Endothelial cell of umbilical vein (primary cell): Measurements from ENCODE around the gene NDUFA13. TPM values are rescaled to one million over a fixed set of nuclear protein-coding genes. Genes with fewer than 3 reads are reported as not detected.

Experiments used
- BruUV-seq: library from RNA; stranded (reverse); fragments of 400-500 nt; replicated peaks from 2 replicates; lab custom pipeline; 2021; lab: Mats Ljungman, UMichigan
- CTCF ChIA-PET: fragments of 300-600, 350-600 bp; sonication (Branson Sonifier 250); formaldehyde crosslinking; loops from one replicate; lab custom pipeline; 2021; ENCODE audit warnings: antibody characterized with exemption, inconsistent platforms; lab: Charles Lee
- POLR2A ChIA-PET: fragments of 300-600, 350-600 bp; sonication (Branson Sonifier 250); formaldehyde crosslinking; loops from one replicate; lab custom pipeline; 2021; ENCODE audit warnings: antibody characterized with exemption, inconsistent platforms; lab: Charles Lee
- DNase-seq: peaks from one replicate; pipeline ENCODE4 v3.0.0-alpha.2; 2011; ENCODE audit warnings: low read depth, low spot score
- FAIRE-seq: peaks from 2 replicates; lab custom pipeline; 2011; peaks lifted over from hg19 to GRCh38; lab: Jason Lieb, UNC
- H2AFZ ChIP-seq: 2 replicates; pipeline ENCODE4 v1.6.0; 2012; ENCODE audit warnings: low read depth, low read length, control low read depth, inconsistent platforms
- H3K27ac ChIP-seq: 2 replicates; pipeline ENCODE4 v1.5.1; 2011; ENCODE audit warnings: low read depth, mild to moderate bottlenecking, control low read depth, low read length, moderate library complexity; ENCODE audit not compliant: insufficient read depth
- H3K27me3 ChIP-seq, 2 experiments: 2 replicates each; pipeline versions ENCODE4 v1.6.0 to v1.6.1; 2011; ENCODE audit warnings: low read length in 2 of 2, mixed read lengths in 1 of 2; ENCODE audit not compliant: control insufficient read depth in 2 of 2, insufficient read depth in 2 of 2
- H3K36me3 ChIP-seq, 2 experiments: 2 replicates in 1 of 2; 3 replicates in 1 of 2; pipeline ENCODE4 v1.5.1; 2011; ENCODE audit warnings: low read length in 2 of 2, mild to moderate bottlenecking in 1 of 2, moderate library complexity in 1 of 2; ENCODE audit not compliant: control insufficient read depth in 2 of 2, insufficient read depth in 2 of 2; ENCODE audit errors: extremely low read depth in 1 of 2
- H3K4me1 ChIP-seq: 3 replicates; pipeline ENCODE4 v1.5.1; 2011; ENCODE audit warnings: mild to moderate bottlenecking, low read length; ENCODE audit not compliant: control insufficient read depth, insufficient read depth; ENCODE audit errors: extremely low read depth
- H3K4me2 ChIP-seq: 2 replicates; pipeline ENCODE4 v1.6.1; 2011; ENCODE audit warnings: low read length, control low read depth, mixed read lengths; ENCODE audit not compliant: insufficient read depth
- H3K4me3 ChIP-seq, 3 experiments: fragments of 200-600 bp in 1 of 3; sonication (generic), shearing (Covaris generic) in 1 of 3; replicated peaks in 1 of 3; 2 replicates each; pipeline ENCODE4 v1.5.1; 2011 to 2016; ENCODE audit warnings: control low read depth in 3 of 3, low read length in 3 of 3, mild to moderate bottlenecking in 2 of 3, inconsistent platforms in 1 of 3, low read depth in 1 of 3, moderate library complexity in 1 of 3; ENCODE audit not compliant: insufficient read depth in 1 of 3
- H3K79me2 ChIP-seq: 2 replicates; pipeline ENCODE4 v1.6.0; 2012; ENCODE audit warnings: low read length, inconsistent platforms; ENCODE audit not compliant: control insufficient read depth, insufficient read depth
- H3K9ac ChIP-seq: replicated peaks from 2 replicates; pipeline ENCODE3; 2011; ENCODE audit warnings: low read length, control low read depth; ENCODE audit not compliant: insufficient read depth; ENCODE audit errors: extremely low read depth
- H3K9me1 ChIP-seq: replicated peaks from 3 replicates; pipeline ENCODE4 v1.6.0; 2011; ENCODE audit warnings: mild to moderate bottlenecking, low read length; ENCODE audit not compliant: control insufficient read depth, insufficient read depth; ENCODE audit errors: extremely low read depth
- H3K9me3 ChIP-seq: replicated peaks from 2 replicates; pipeline ENCODE4 v1.5.1; 2012; ENCODE audit warnings: low read length, inconsistent platforms; ENCODE audit not compliant: control insufficient read depth, insufficient read depth
- H4K20me1 ChIP-seq: replicated peaks from 2 replicates; pipeline ENCODE3; 2011; ENCODE audit warnings: mild to moderate bottlenecking, low read length; ENCODE audit not compliant: control insufficient read depth, insufficient read depth; ENCODE audit errors: extremely low read depth
- EZH2 ChIP-seq: IDR thresholded peaks from 2 replicates; pipeline ENCODE4 v1.6.1; 2012; ENCODE audit warnings: borderline replicate concordance, low read depth, mild to moderate bottlenecking, moderate library complexity, low read length, inconsistent platforms; ENCODE audit not compliant: severe bottlenecking
- FOS ChIP-seq: IDR thresholded peaks from 2 replicates; pipeline ENCODE4 v1.6.1; 2011; ENCODE audit warnings: mild to moderate bottlenecking, low read length, moderate library complexity, borderline replicate concordance; ENCODE audit not compliant: insufficient read depth
- GATA2 ChIP-seq: IDR thresholded peaks from 2 replicates; pipeline ENCODE4 v1.7.0; 2011; ENCODE audit warnings: low read depth, mild to moderate bottlenecking, moderate library complexity, mixed read lengths, low read length; ENCODE audit not compliant: insufficient read length, insufficient read depth
- JUN ChIP-seq: IDR thresholded peaks from 2 replicates; pipeline ENCODE4 v1.6.1; 2011; ENCODE audit warnings: borderline replicate concordance, low read depth; ENCODE audit not compliant: insufficient read length, insufficient read depth
- MYC ChIP-seq: IDR thresholded peaks from one replicate; pipeline ENCODE4 v1.6.1; 2011; ENCODE audit warnings: mild to moderate bottlenecking, low read depth, low read length
- POLR2AphosphoS5 ChIP-seq: IDR thresholded peaks from 2 replicates; pipeline ENCODE4 v1.6.1; 2012; ENCODE audit warnings: low read depth, mild to moderate bottlenecking, control low read depth, low read length, moderate library complexity; ENCODE audit not compliant: insufficient read depth
- dilution Hi-C: fragments of 300-500 bp; cut with MboI; formaldehyde crosslinking; loops from one replicate; pipeline ENCODE4 v1.15.0; 2019; ENCODE audit warnings: low sequenced_read_pairs; ENCODE audit not compliant: extremely low pct_ligation_motif_present
- intact Hi-C: fragments of 100-400 bp; cut with micrococcal nuclease; formaldehyde crosslinking; loops from one replicate; pipeline ENCODE4 v1.10.0; 2022
- polyA plus RNA-seq, 4 experiments: library from polyadenylated mRNA; depleted of rRNA in 3 of 4; stranded (reverse) in 3 of 4; unstranded in 1 of 4; fragments of >200 nt; gene quantifications; 2 replicates each; pipeline versions ENCODE4 v1.2.1 to v1.2.3, GENCODE V29; 2011 to 2012; ENCODE audit warnings: missing spikeins in 1 of 4
- total RNA-seq: library from RNA; stranded (reverse); gene quantifications from 2 replicates; pipeline ENCODE4 v1.2.3, GENCODE V29; 2021

The NDUFA13 gene
- total and polyA plus RNA-seq, 2 donors (not counting 3 experiments of a cell fraction or from before 2014, with no cell fraction given) = 246 to 799 TPM

- Histone ChIP-seq H3K27ac (no peak overlapping the region), H3K36me3 (peaks cover 18 to 36% of the 10 kb centered on the region in 2 experiments), H4K20me1 (no peaks in the 10 kb centered on the region), H3K9ac (no peak overlapping the region), H3K27me3 (no peaks in the 10 kb centered on the region), H2AFZ (no peak overlapping the region), H3K79me2 (no peaks in the 10 kb centered on the region), H3K4me3 (no peak overlapping the region), H3K9me3 (no peaks in the 10 kb centered on the region), H3K4me1 (no peaks in the 10 kb centered on the region), H3K9me1 (no peaks in the 10 kb centered on the region), H3K4me2 (no peak overlapping the region)
- intact Hi-C loops = no loop called here
- POLR2A ChIA-PET = no interaction called here
- dilution Hi-C loops = no loop called here
- no peak for DNase-seq
- BruUV-seq = TSS peak; percentile 37
- CTCF ChIA-PET = no interaction called here
- no peak for FAIRE-seq
- TF ChIP-seq FOS (no peak), EZH2 (no peak), POLR2AphosphoS5 (no peak)
Measured at GRCh38 chr19:19506592-19506991, 9.4 kb upstream of the NDUFA13 start.

- BruUV-seq = no TSS peak
- CTCF ChIA-PET = no interaction called here
Measured at GRCh38 chr19:19507354-19507753, 8.7 kb upstream of the NDUFA13 start.

More at GRCh38 chr19:19507354-19507753, 8.7 kb upstream of the NDUFA13 start:
- Histone ChIP-seq H3K9ac (no peak overlapping the region), H3K4me2 (no peak overlapping the region), H4K20me1 (no peaks in the 10 kb centered on the region), H3K36me3 (peaks cover 14 to 29% of the 10 kb centered on the region in 2 experiments), H3K9me1 (no peaks in the 10 kb centered on the region), H3K9me3 (no peaks in the 10 kb centered on the region), H3K4me1 (no peaks in the 10 kb centered on the region), H3K79me2 (no peaks in the 10 kb centered on the region), H2AFZ (no peak overlapping the region), H3K27me3 (no peaks in the 10 kb centered on the region), H3K4me3 (no peak overlapping the region), H3K27ac (no peak overlapping the region)
- DNase-seq (no peak), FAIRE-seq (no peak)
- TF ChIP-seq FOS (no peak), EZH2 (no peak), GATA2 (no peak), MYC (no peak), JUN (no peak), POLR2AphosphoS5 (no peak)
- POLR2A ChIA-PET = interaction anchor here (1.2 kb wide), 1 partner anchor 15 kb away, joined by 7 read pairs; no protein-coding TSS in a partner anchor
- dilution Hi-C loops = no loop called here
- intact Hi-C loops = no loop called here
